Testis (tissue), 3 donors: Measurements from ENCODE around the gene AURKA. TPM values are rescaled to one million over a fixed set of nuclear protein-coding genes. Genes with fewer than 3 reads are reported as not detected.
A peak's percentile ranks its signal among the peaks of the same experiment; 100 is the strongest.
"Not testable (repeated sequence)": the region's sequence is repeated elsewhere in the genome, so short reads cannot be mapped to it uniquely, and the experiment has no call there.

Experiments
- DNase-seq: peaks from one replicate; pipeline ENCODE4 v3.0.0-alpha.2; 2019
- H3K27ac ChIP-seq, 2 donors: fragments of 200-600 bp; sonication (generic); one replicate each; pipeline ENCODE4 v1.5.1; 2019
- H3K27me3 ChIP-seq: fragments of 200-600 bp; sonication (generic); one replicate; pipeline ENCODE4 v1.5.1; 2019
- H3K36me3 ChIP-seq: fragments of 200-600 bp; sonication (generic); one replicate; pipeline ENCODE4 v1.5.1; 2017; ENCODE audit warnings: low read depth; ENCODE audit errors: missing control alignments
- H3K4me1 ChIP-seq: fragments of 200-600 bp; sonication (generic); one replicate; pipeline ENCODE4 v1.5.1; 2019
- H3K4me3 ChIP-seq, 2 donors: fragments of 200-600 bp; sonication (generic); one replicate each; pipeline ENCODE4 v1.5.1; 2017 to 2019
- H3K9me3 ChIP-seq: fragments of 200-600 bp; sonication (generic); one replicate; pipeline ENCODE4 v1.5.1; 2017
- POLR2A ChIP-seq: fragments of 450-650 bp; IDR thresholded peaks from one replicate; pipeline ENCODE4 v1.6.1; 2017; ENCODE audit warnings: antibody characterized with exemption, mild to moderate bottlenecking, moderate library complexity
- WGBS, 2 donors: methylation state at CpG; one replicate each; pipeline ENCODE4 v1.1.5; 2018; 5-methylcytosine and 5-hydroxymethylcytosine counted together
- intact Hi-C: fragments of 100-400 bp; cut with DNase I; formaldehyde crosslinking; loops from one replicate; pipeline ENCODE4 v1.15.1; 2023; ENCODE audit warnings: low total_unique reads
- polyA plus RNA-seq: library from polyadenylated mRNA; stranded (reverse); fragments of 350-450 nt; fragmentation: Illumina TruSeq; extraction: RNeasy Lipid Tissue Mini Kit (QIAGEN cat#74804); gene quantifications from one replicate; pipeline ENCODE4 v1.2.3, GENCODE V29; 2014; ENCODE audit warnings: low read depth, low replicate concordance; ENCODE audit not compliant: insufficient read depth
- total RNA-seq, 2 donors: library from RNA; depleted of rRNA; stranded (reverse); fragments of >200 nt; gene quantifications; one replicate each; pipeline ENCODE4 v1.2.3, GENCODE V29; 2016
- TF ChIP-seq, protein P1 (sequence below), 3 experiments: fragments of 450-650 bp in 2 of 3; fragments of 200-600 bp in 1 of 3; sonication (generic) in 1 of 3; IDR thresholded peaks; one replicate each; pipeline ENCODE4 v1.5.1; 2016 to 2019; ENCODE audit warnings: antibody characterized with exemption in 3 of 3, mild to moderate bottlenecking in 2 of 3, moderate library complexity in 1 of 3

AURKA gene
- total and polyA plus RNA-seq, 3 donors from 2014 or later = 27.2 to 87.6 (median 35.4) TPM

DNA sequence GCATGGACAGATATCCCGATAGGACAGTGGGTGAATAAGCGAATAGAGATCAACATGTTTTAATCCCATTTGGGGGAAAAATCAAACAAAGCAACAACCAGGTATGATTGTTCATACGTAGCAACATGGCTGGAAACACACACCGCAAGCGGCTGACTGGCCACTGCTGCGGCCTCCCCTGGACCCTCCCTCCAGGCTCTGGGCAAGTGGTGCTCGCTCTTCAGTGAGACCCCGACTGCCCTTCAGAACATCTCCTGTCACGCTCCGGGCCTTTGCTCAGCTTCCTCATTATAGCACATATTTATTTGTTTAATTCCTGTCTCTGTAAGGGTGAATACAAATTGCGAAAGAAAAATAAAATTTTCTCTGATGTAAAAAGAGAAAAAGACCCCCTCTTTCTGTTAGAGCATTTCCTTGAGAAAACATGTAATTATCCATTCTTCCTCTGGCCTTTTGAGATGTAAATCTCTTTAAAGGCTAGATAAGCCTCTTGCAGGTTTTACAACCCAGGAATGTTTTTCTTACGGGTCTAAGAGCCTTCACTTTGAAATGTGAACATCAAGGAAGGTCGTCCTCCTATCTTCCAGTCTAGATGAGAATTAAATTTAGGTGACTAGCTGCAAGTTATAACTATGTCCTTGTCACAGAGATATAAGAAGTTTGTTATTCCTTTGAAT, 44.2 kb downstream of the AURKA start:
- no peak for DNase-seq
- Histone ChIP-seq H3K4me1 (no peaks in the 10 kb centered on the region), H3K27me3 (no peaks in the 10 kb centered on the region), H3K4me3 (no peak overlapping the region), H3K9me3 (no peaks in the 10 kb centered on the region), H3K27ac (no peak overlapping the region), H3K36me3 (no peaks in the 10 kb centered on the region)
- TF ChIP-seq, protein P1, sequence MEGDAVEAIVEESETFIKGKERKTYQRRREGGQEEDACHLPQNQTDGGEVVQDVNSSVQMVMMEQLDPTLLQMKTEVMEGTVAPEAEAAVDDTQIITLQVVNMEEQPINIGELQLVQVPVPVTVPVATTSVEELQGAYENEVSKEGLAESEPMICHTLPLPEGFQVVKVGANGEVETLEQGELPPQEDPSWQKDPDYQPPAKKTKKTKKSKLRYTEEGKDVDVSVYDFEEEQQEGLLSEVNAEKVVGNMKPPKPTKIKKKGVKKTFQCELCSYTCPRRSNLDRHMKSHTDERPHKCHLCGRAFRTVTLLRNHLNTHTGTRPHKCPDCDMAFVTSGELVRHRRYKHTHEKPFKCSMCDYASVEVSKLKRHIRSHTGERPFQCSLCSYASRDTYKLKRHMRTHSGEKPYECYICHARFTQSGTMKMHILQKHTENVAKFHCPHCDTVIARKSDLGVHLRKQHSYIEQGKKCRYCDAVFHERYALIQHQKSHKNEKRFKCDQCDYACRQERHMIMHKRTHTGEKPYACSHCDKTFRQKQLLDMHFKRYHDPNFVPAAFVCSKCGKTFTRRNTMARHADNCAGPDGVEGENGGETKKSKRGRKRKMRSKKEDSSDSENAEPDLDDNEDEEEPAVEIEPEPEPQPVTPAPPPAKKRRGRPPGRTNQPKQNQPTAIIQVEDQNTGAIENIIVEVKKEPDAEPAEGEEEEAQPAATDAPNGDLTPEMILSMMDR (IDR thresholded peaks at IDR 0.05) = no peak
- TF ChIP-seq POLR2A = no peak
- intact Hi-C loops = no loop called here
- 64 to 79% methylated on average over 13 of the region's 13 CpGs for WGBS, 2 donors

DNA sequence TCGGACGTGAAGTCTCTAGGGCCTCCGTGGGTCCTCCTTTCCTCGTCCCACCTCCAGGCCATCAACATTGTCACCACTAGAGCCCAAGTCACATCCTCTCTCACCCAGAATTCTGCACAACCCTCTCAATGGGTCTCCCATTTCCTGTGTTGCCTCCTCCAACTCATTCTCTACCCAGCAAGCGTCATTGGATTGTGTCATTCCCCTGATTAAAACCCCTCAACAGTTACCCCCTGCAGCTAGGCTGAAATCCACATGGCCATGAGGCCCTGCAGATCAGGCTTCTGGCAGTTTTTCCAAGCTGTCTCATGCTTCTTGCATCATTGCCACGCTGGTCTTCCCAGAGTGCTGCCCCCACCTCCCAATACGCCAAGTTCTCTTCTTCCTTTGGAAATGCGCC, 46.1 kb downstream of the AURKA start:
- Histone ChIP-seq H3K4me1 (no peaks in the 10 kb centered on the region), H3K36me3 (no peaks in the 10 kb centered on the region), H3K4me3 (no peak overlapping the region), H3K9me3 (no peaks in the 10 kb centered on the region), H3K27ac (no peak overlapping the region), H3K27me3 (no peaks in the 10 kb centered on the region)
- TF ChIP-seq POLR2A = no peak
- TF ChIP-seq, protein P1 (IDR thresholded peaks at IDR 0.05) = no peak
- intact Hi-C loops = no loop called here
- WGBS, 2 donors = 93% methylated on average over 8 of the region's 8 CpGs
- no peak for DNase-seq

DNA sequence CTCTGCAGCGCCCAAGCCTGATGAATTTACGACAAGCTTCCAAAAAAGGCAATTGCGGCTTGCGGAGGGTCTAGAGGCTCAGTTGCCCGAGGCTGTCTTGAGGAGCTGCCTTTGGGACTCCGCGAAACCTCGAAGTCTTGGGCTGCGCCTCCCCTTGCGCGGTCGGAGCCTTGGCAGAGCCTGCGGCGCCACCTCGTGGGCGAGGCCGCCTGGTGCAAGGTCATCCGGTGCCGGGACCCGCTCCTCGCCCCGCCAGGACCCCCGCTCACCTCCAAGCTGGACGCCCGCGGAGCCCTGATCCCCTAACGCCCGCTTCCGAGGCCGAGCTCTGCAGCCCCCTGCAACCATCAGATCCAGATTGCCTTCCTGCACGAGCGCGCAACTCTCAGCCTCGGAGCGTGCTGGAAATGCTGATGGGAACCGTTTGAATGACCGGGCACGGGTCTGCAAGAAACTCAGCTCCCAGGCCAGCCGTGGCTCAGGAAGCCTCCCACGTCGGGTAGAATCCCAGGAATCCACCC, 48.1 kb downstream of the AURKA start:
- WGBS, 2 donors = 1 to 3% methylated on average over 19 to 41 of the region's 41 CpGs
- peak overlapping the region; percentile 7 to 12 for H3K4me3 ChIP-seq
- peak; percentile 77 for DNase-seq

DNA sequence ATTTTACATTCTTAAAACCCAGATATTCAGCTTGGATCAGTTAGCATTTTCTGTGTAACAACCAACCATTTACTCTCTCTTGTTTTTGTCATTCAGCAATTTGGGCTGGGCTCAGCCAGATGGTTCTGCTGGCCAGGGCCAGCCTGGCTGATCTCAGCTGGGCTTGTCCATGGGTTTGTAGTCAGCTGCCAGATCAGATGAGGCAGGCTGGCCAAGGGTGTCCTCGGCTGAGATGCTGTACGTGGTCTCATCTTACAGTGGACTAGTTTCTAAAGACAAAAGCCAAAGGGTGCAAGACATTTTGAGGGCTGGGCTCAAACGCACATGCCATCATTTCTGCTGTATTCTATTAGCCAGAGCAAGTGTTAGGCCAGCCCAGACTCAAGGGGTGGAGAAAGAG, 49.2 kb downstream of the AURKA start:
- DNase-seq = no peak
- Histone ChIP-seq H3K36me3 (no peaks in the 10 kb centered on the region), H3K27ac (no peak overlapping the region), H3K4me3 (no peak overlapping the region), H3K4me1 (no peaks in the 10 kb centered on the region), H3K9me3 (no peaks in the 10 kb centered on the region), H3K27me3 (no peaks in the 10 kb centered on the region)
- TF ChIP-seq POLR2A = no peak
- TF ChIP-seq, protein P1 (IDR thresholded peaks at IDR 0.05) = no peak
- WGBS, 2 donors = 81 to 84% methylated on average over 3 of the region's 3 CpGs
- intact Hi-C loops = no loop called here

More for the DNA sequence above, 48.1 kb downstream of the AURKA start:
- no peaks in the 10 kb centered on the region for H3K27me3 ChIP-seq
- H3K9me3 ChIP-seq = no peaks in the 10 kb centered on the region
- no peaks in the 10 kb centered on the region for H3K36me3 ChIP-seq
- TF ChIP-seq, protein P1 (IDR thresholded peaks at IDR 0.05) = peak; percentile 44 to 71 (median 69)
- TF ChIP-seq POLR2A = no peak
- intact Hi-C loops = no loop called here
- no peaks in the 10 kb centered on the region for H3K4me1 ChIP-seq
- H3K27ac ChIP-seq = no peak overlapping the region

- DNase-seq, H3K4me3 ChIP-seq, H3K27ac ChIP-seq, H3K4me1 ChIP-seq, H3K9me3 ChIP-seq, intact Hi-C loops, H3K36me3 ChIP-seq, H3K27me3 ChIP-seq: not testable (repeated sequence)
- 84 to 86% methylated on average over 6 to 8 of the region's 8 CpGs for WGBS, 2 donors
Observed at GRCh38 chr20:56336709-56337108, 55.3 kb downstream of the AURKA start.
